SK-N-SH treated with all-trans-retinoic acid at 6 μM for 48 hours (cell line): ENCODE results near the gene MYBPC3.

Experiments
- ARNTL ChIP-seq: fragments of 450-650 bp; formaldehyde crosslinking; IDR thresholded peaks from 2 replicates; pipeline ENCODE4 v1.5.0; 2020; ENCODE audit warnings: low read depth, mild to moderate bottlenecking, moderate library complexity, borderline replicate concordance
- BACH2 ChIP-seq: fragments of 250-450 bp; sonication (Bioruptor Pico); IDR thresholded peaks from 2 replicates; pipeline ENCODE4 v1.9.0; 2021; ENCODE audit warnings: mild to moderate bottlenecking, borderline replicate concordance
- CSDC2 ChIP-seq: fragments of 250-450 bp; sonication (Bioruptor Pico); IDR thresholded peaks from 2 replicates; pipeline ENCODE4 v1.5.0; 2020; ENCODE audit warnings: mild to moderate bottlenecking, moderate library complexity
- ESRRG ChIP-seq: fragments of 250-450 bp; sonication (Bioruptor Pico); IDR thresholded peaks from 2 replicates; pipeline ENCODE4 v1.6.1; 2021; ENCODE audit warnings: mild to moderate bottlenecking
- OSR1 ChIP-seq: fragments of 250-450 bp; sonication (Bioruptor Pico); IDR thresholded peaks from 2 replicates; pipeline ENCODE4 v1.8.0; 2022; ENCODE audit warnings: moderate library complexity, mild to moderate bottlenecking, inconsistent platforms
- TOX ChIP-seq: fragments of 250-450 bp; sonication (Bioruptor Pico); IDR thresholded peaks from 2 replicates; pipeline ENCODE4 v1.8.0; 2021; ENCODE audit warnings: mild to moderate bottlenecking, moderate library complexity, borderline replicate concordance
- ZFP3 ChIP-seq: fragments of 250-450 bp; sonication (Bioruptor Pico); IDR thresholded peaks from 2 replicates; pipeline ENCODE4 v1.5.0; 2020; ENCODE audit warnings: mild to moderate bottlenecking, moderate library complexity
- ZFP30 ChIP-seq: fragments of 450-650 bp; formaldehyde crosslinking; IDR thresholded peaks from 2 replicates; pipeline ENCODE4 v1.5.0; 2022; ENCODE audit warnings: mild to moderate bottlenecking, moderate library complexity
- ZNF565 ChIP-seq: fragments of 450-650 bp; formaldehyde crosslinking; conservative IDR thresholded peaks from 2 replicates; pipeline ENCODE4 v1.5.0; 2020; ENCODE audit warnings: low read depth, mild to moderate bottlenecking, moderate library complexity
- ZNF8 ChIP-seq: fragments of 450-650 bp; formaldehyde crosslinking; IDR thresholded peaks from 2 replicates; pipeline ENCODE4 v1.5.0; 2020; ENCODE audit warnings: mild to moderate bottlenecking, moderate library complexity
- TF ChIP-seq, protein P1 (sequence below): fragments of 250-450 bp; sonication (Bioruptor Pico); IDR thresholded peaks from 2 replicates; pipeline ENCODE4 v1.5.0; 2020; ENCODE audit warnings: mild to moderate bottlenecking, moderate library complexity
- TF ChIP-seq, protein P2 (sequence below): fragments of 250-450 bp; sonication (Bioruptor Pico); IDR thresholded peaks from 2 replicates; pipeline ENCODE4 v1.8.0; 2020; ENCODE audit warnings: mild to moderate bottlenecking, moderate library complexity, borderline replicate concordance
- TF ChIP-seq, protein P3 (sequence below): fragments of 250-450 bp; sonication (Bioruptor Pico); IDR thresholded peaks from 2 replicates; pipeline ENCODE4 v1.5.1; 2020; ENCODE audit warnings: low read depth, mild to moderate bottlenecking, moderate library complexity

DNA sequence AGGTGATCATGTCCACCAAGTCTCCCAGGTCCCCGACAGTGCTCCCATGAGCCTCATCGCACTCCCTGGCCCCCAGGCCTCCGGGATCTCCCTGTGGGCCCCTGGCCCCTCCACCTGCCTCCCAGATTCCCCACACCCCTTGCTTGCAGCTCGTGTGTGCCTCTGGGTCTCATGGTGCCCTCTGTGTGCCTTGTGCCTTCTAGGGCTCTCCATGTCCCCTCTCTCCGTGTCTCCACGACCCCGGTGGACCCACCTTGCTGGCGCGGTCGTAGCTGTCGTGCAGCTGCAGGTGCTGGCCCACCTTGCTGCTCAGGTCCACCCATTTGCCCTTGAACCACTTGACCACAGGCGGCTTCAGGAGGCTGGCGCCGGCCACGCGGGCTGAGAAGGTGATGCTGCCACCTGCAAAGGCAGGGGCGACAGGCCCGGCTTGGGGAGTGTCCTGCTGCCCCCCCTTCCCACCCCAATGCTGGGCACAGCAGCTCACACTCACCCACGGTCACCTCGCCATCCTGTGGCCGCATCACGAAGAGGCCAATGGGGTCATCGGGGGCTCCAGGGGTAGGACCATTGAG lies 2.9 kb downstream of the MYBPC3 start:
- TF ChIP-seq, protein P1, sequence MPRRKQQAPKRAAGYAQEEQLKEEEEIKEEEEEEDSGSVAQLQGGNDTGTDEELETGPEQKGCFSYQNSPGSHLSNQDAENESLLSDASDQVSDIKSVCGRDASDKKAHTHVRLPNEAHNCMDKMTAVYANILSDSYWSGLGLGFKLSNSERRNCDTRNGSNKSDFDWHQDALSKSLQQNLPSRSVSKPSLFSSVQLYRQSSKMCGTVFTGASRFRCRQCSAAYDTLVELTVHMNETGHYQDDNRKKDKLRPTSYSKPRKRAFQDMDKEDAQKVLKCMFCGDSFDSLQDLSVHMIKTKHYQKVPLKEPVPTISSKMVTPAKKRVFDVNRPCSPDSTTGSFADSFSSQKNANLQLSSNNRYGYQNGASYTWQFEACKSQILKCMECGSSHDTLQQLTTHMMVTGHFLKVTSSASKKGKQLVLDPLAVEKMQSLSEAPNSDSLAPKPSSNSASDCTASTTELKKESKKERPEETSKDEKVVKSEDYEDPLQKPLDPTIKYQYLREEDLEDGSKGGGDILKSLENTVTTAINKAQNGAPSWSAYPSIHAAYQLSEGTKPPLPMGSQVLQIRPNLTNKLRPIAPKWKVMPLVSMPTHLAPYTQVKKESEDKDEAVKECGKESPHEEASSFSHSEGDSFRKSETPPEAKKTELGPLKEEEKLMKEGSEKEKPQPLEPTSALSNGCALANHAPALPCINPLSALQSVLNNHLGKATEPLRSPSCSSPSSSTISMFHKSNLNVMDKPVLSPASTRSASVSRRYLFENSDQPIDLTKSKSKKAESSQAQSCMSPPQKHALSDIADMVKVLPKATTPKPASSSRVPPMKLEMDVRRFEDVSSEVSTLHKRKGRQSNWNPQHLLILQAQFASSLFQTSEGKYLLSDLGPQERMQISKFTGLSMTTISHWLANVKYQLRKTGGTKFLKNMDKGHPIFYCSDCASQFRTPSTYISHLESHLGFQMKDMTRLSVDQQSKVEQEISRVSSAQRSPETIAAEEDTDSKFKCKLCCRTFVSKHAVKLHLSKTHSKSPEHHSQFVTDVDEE (CRISPR knock-in tag): no peak
- TF ChIP-seq ESRRG (no peak), ZFP3 (no peak), ZNF8 (CRISPR knock-in tag) (no peak), ZNF565 (CRISPR knock-in tag) (no peak), OSR1 (CRISPR knock-in tag) (no peak), BACH2 (CRISPR knock-in tag) (no peak), ARNTL (CRISPR knock-in tag) (no peak), TOX (CRISPR knock-in tag) (no peak), ZFP30 (CRISPR knock-in tag) (no peak), CSDC2 (CRISPR knock-in tag) (no peak)
- TF ChIP-seq, protein P2, sequence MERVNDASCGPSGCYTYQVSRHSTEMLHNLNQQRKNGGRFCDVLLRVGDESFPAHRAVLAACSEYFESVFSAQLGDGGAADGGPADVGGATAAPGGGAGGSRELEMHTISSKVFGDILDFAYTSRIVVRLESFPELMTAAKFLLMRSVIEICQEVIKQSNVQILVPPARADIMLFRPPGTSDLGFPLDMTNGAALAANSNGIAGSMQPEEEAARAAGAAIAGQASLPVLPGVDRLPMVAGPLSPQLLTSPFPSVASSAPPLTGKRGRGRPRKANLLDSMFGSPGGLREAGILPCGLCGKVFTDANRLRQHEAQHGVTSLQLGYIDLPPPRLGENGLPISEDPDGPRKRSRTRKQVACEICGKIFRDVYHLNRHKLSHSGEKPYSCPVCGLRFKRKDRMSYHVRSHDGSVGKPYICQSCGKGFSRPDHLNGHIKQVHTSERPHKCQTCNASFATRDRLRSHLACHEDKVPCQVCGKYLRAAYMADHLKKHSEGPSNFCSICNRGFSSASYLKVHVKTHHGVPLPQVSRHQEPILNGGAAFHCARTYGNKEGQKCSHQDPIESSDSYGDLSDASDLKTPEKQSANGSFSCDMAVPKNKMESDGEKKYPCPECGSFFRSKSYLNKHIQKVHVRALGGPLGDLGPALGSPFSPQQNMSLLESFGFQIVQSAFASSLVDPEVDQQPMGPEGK (CRISPR knock-in tag): no peak
- TF ChIP-seq, protein P3, sequence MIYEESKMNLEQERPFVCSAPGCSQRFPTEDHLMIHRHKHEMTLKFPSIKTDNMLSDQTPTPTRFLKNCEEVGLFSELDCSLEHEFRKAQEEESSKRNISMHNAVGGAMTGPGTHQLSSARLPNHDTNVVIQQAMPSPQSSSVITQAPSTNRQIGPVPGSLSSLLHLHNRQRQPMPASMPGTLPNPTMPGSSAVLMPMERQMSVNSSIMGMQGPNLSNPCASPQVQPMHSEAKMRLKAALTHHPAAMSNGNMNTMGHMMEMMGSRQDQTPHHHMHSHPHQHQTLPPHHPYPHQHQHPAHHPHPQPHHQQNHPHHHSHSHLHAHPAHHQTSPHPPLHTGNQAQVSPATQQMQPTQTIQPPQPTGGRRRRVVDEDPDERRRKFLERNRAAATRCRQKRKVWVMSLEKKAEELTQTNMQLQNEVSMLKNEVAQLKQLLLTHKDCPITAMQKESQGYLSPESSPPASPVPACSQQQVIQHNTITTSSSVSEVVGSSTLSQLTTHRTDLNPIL (CRISPR knock-in tag): no peak
